K562 (cell line): ENCODE results near the gene KRT222. TPM values are rescaled to one million over a fixed set of nuclear protein-coding genes. Genes with fewer than 3 reads are reported as not detected.

Experiments
- ATAC-seq: fragments of 200-7000 bp; cut with Tn5 transposase; 3 replicates; pipeline ENCODE4 v1.9.1; 2020; ENCODE audit warnings: moderate library complexity
- BruUV-seq: library from RNA; stranded (reverse); fragments of 400-500 nt; replicated peaks from 2 replicates; lab custom pipeline; 2021; lab: Mats Ljungman, UMichigan
- CTCF ChIA-PET: fragments of 300-600 bp; formaldehyde crosslinking; extraction: SDS; loops from one replicate; lab custom pipeline; 2021; ENCODE audit warnings: low intra/inter-chr PET ratio; lab: Yijun Ruan, JAX
- POLR2A ChIA-PET: fragments of 300-600, 350-650 bp; sonication (Branson Sonifier 250); formaldehyde crosslinking; extraction: SDS; loops from one replicate; lab custom pipeline; 2021; ENCODE audit warnings: antibody characterized with exemption, inconsistent platforms; lab: Yijun Ruan, JAX
- DNase-seq, 4 experiments: peaks; one replicate each; pipeline versions ENCODE4 v3.0.0 to v3.0.0-alpha.2; 2011 to 2018; ENCODE audit warnings: low spot score in 3 of 4, mixed read lengths in 3 of 4; ENCODE audit errors: extremely low read depth in 1 of 4
- FAIRE-seq: peaks from 2 replicates; lab custom pipeline; 2011; peaks lifted over from hg19 to GRCh38; lab: Jason Lieb, UNC
- H2AFZ ChIP-seq: 2 replicates; pipeline ENCODE4 v1.6.0; 2011; ENCODE audit warnings: low read depth, low read length, control low read depth, inconsistent platforms
- H3K27ac ChIP-seq: fragments of 200-600 bp; 3 replicates; pipeline ENCODE4 v1.8.0; 2011; ENCODE audit warnings: low read depth, mild to moderate bottlenecking, control low read depth, inconsistent platforms, low read length, moderate library complexity, mixed read lengths; ENCODE audit errors: extremely low read depth
- H3K27me3 ChIP-seq, 2 experiments: fragments of 300-600 bp in 1 of 2; 2 replicates in 1 of 2; 3 replicates in 1 of 2; pipeline versions ENCODE4 v1.6.0 to v1.8.0; 2011; ENCODE audit warnings: inconsistent platforms in 2 of 2, low read length in 2 of 2, mild to moderate bottlenecking in 1 of 2, mixed read lengths in 1 of 2, moderate library complexity in 1 of 2; ENCODE audit not compliant: control insufficient read depth in 2 of 2, insufficient read depth in 2 of 2
- H3K36me3 ChIP-seq: fragments of 300-600 bp; 3 replicates; pipeline ENCODE4 v1.8.0; 2011; ENCODE audit warnings: mild to moderate bottlenecking, low read length, inconsistent platforms; ENCODE audit not compliant: control insufficient read depth, insufficient read depth
- H3K4me1 ChIP-seq, 2 experiments: fragments of 200-600 bp in 1 of 2; replicated peaks in 1 of 2; 2 replicates in 1 of 2; 3 replicates in 1 of 2; pipeline versions ENCODE4 v1.5.1 to v1.8.0; 2011; ENCODE audit warnings: inconsistent platforms in 2 of 2, low read length in 2 of 2, mild to moderate bottlenecking in 1 of 2, mixed read lengths in 1 of 2, moderate library complexity in 1 of 2; ENCODE audit not compliant: control insufficient read depth in 2 of 2, insufficient read depth in 2 of 2
- H3K4me2 ChIP-seq: 2 replicates; pipeline ENCODE4 v1.6.1; 2011; ENCODE audit warnings: low read length, control low read depth, inconsistent platforms, mixed read lengths; ENCODE audit not compliant: insufficient read depth
- H3K4me3 ChIP-seq: fragments of 200-600 bp; sonication (generic), shearing (Covaris generic); 2 replicates; pipeline ENCODE4 v1.5.1; 2016; ENCODE audit warnings: control low read depth, inconsistent platforms
- H3K79me2 ChIP-seq: fragments of 200-600 bp; 3 replicates; pipeline ENCODE4 v1.8.0; 2011; ENCODE audit warnings: low read length, inconsistent platforms; ENCODE audit not compliant: control insufficient read depth, insufficient read depth
- H3K9ac ChIP-seq, 2 experiments: 2 replicates each; pipeline versions ENCODE4 v1.6.0 to v1.6.1; 2011; ENCODE audit warnings: low read depth in 2 of 2, low read length in 2 of 2, control low read depth in 1 of 2, inconsistent platforms in 1 of 2, mild to moderate bottlenecking in 1 of 2, mixed read lengths in 1 of 2; ENCODE audit not compliant: insufficient read depth in 1 of 2
- H3K9me1 ChIP-seq: one replicate; pipeline ENCODE4 v1.6.0; 2011; ENCODE audit warnings: inconsistent platforms, mild to moderate bottlenecking, low read length, moderate library complexity; ENCODE audit not compliant: control insufficient read depth, insufficient read depth
- H3K9me3 ChIP-seq: replicated peaks from 2 replicates; pipeline ENCODE4 v1.5.1; 2011; ENCODE audit warnings: low read depth, low read length, inconsistent platforms; ENCODE audit not compliant: control insufficient read depth, insufficient read depth
- H4K20me1 ChIP-seq: replicated peaks from 2 replicates; pipeline ENCODE4 v1.6.1; 2011; ENCODE audit warnings: low read length, inconsistent platforms, mixed read lengths; ENCODE audit not compliant: control insufficient read depth, insufficient read depth
- ARID2 ChIP-seq: fragments of 450-650 bp; IDR thresholded peaks from 2 replicates; pipeline ENCODE4 v1.6.1; 2017; ENCODE audit warnings: antibody characterized with exemption, mild to moderate bottlenecking
- CAMTA2 ChIP-seq: fragments of 250-450 bp; sonication (Bioruptor Pico); conservative IDR thresholded peaks from 2 replicates; pipeline ENCODE4 v1.5.1; 2022
- CBX2 ChIP-seq: fragments of 200-600 bp; sonication (generic); IDR thresholded peaks from one replicate; pipeline ENCODE4 v1.6.1; 2012; ENCODE audit warnings: mild to moderate bottlenecking, low read length, inconsistent platforms; ENCODE audit not compliant: insufficient read depth, poor library complexity, severe bottlenecking
- CBX8 ChIP-seq: fragments of 200-600 bp; sonication (generic); IDR thresholded peaks from 2 replicates; pipeline ENCODE4 v1.6.1; 2012; ENCODE audit warnings: borderline replicate concordance, mixed run types, low read depth, mild to moderate bottlenecking, moderate library complexity, mixed read lengths, low read length, control low read depth, inconsistent platforms; ENCODE audit not compliant: poor library complexity, severe bottlenecking; ENCODE audit errors: extremely low read depth
- FOXO4 ChIP-seq: fragments of 450-650 bp; formaldehyde crosslinking; IDR thresholded peaks from 2 replicates; pipeline ENCODE4 v1.4.0; 2020; ENCODE audit warnings: mild to moderate bottlenecking, moderate library complexity
- MYBL2 ChIP-seq, 2 experiments: fragments of 450-650 bp in 1 of 2; sonication (generic) in 1 of 2; formaldehyde crosslinking in 1 of 2; IDR thresholded peaks; 2 replicates each; pipeline versions ENCODE4 v1.6.1 to v1.8.1; 2017 to 2022; ENCODE audit warnings: borderline replicate concordance in 1 of 2, inconsistent platforms in 1 of 2, low read depth in 1 of 2, mild to moderate bottlenecking in 1 of 2, missing genetic modification reagents in 1 of 2, moderate library complexity in 1 of 2
- PCBP2 ChIP-seq: fragments of 200-400 bp; formaldehyde crosslinking; IDR thresholded peaks from 2 replicates; pipeline ENCODE4 v1.6.1; 2018; ENCODE audit warnings: low read length, low read depth, mild to moderate bottlenecking, moderate library complexity; ENCODE audit not compliant: poor library complexity, severe bottlenecking
- RAD51 ChIP-seq: fragments of 450-650 bp; IDR thresholded peaks from 2 replicates; pipeline ENCODE4 v1.7.1; 2016; ENCODE audit warnings: low read depth, mild to moderate bottlenecking, borderline replicate concordance
- THAP7 ChIP-seq: fragments of 250-450 bp; sonication (Bioruptor Pico); IDR thresholded peaks from 2 replicates; pipeline ENCODE4 v1.5.0; 2021
- ZBTB2 ChIP-seq: fragments of 450-650 bp; IDR thresholded peaks from 2 replicates; pipeline ENCODE4 v1.6.1; 2016; ENCODE audit warnings: antibody characterized with exemption
- ZNF174 ChIP-seq: fragments of 250-450 bp; sonication (Bioruptor Pico); IDR thresholded peaks from 2 replicates; pipeline ENCODE4 v1.4.0; 2020; ENCODE audit warnings: mild to moderate bottlenecking
- ZNF609 ChIP-seq: sonication (generic); formaldehyde crosslinking; IDR thresholded peaks from 2 replicates; pipeline ENCODE4 v1.8.1; 2023; ENCODE audit warnings: missing genetic modification reagents, mild to moderate bottlenecking, borderline replicate concordance
- WGBS: fragments of 100-300 bp; shearing (Covaris generic); methylation state at CpG from one replicate; pipeline ENCODE4 v1.1.6; 2016; ENCODE audit warnings: low coverage, mixed read lengths; ENCODE audit not compliant: insufficient coverage; ENCODE audit errors: missing lambda C conversion rate; 5-methylcytosine and 5-hydroxymethylcytosine counted together
- in situ Hi-C: fragments of 300-500 bp; cut with MboI; formaldehyde crosslinking; loops from 4 replicates; pipeline ENCODE4 v1.15.0; 2018; ENCODE audit warnings: inconsistent platforms, mixed read lengths
- intact Hi-C: fragments of 100-400 bp; cut with micrococcal nuclease; formaldehyde crosslinking; loops from 2 replicates; pipeline ENCODE4 v1.14.2; 2022
- polyA plus RNA-seq, 8 experiments: library from polyadenylated mRNA; depleted of rRNA in 4 of 8; stranded (reverse) in 5 of 8; unstranded in 3 of 8; fragments of >200 nt; fragmentation: Nextera tagmentation in 2 of 8; fragmentation: Illumina TruSeq in 1 of 8; extraction: Ambion mirVana in 2 of 8; extraction: Trizol in 1 of 8; gene quantifications; 2 replicates each; pipeline versions ENCODE4 v1.2.1 to v1.2.3, GENCODE V29; 2011 to 2014; ENCODE audit warnings: inconsistent platforms in 1 of 8, missing spikeins in 1 of 8
- total RNA-seq, 7 experiments: library from RNA; depleted of rRNA in 6 of 7; stranded (reverse); fragments of >200 nt in 6 of 7; fragmentation: Illumina TruSeq in 2 of 7; extraction: Trizol in 2 of 7; gene quantifications; 2 replicates each; pipeline versions ENCODE4 v1.2.1 to v1.2.3, GENCODE V29; 2011 to 2021; ENCODE audit warnings: low replicate concordance in 1 of 7

The KRT222 gene
- total and polyA plus RNA-seq, 9 of the 15 experiments (the other 6 are each of a cell fraction or from before 2014, with no cell fraction given) = 0.03 to 0.11 (median 0.05) TPM; not detected in 5

- no peak for TF ChIP-seq ZBTB2
Measured at GRCh38 chr17:40680998-40681397, 16.0 kb upstream of the KRT222 start (continued).

GRCh38 chr17:40679523-40679907 is 14.5 kb upstream of the KRT222 start:
- Histone ChIP-seq H3K9ac (no peak overlapping the region), H3K36me3 (no peaks in the 10 kb centered on the region), H3K79me2 (no peaks in the 10 kb centered on the region), H3K27me3 (peaks cover 27 to 35% of the 10 kb centered on the region in 2 experiments), H3K9me3 (no peaks in the 10 kb centered on the region), H3K4me3 (no peak overlapping the region), H3K4me1 (no peaks in the 10 kb centered on the region), H3K27ac (no peak overlapping the region), H3K4me2 (no peak overlapping the region), H3K9me1 (no peaks in the 10 kb centered on the region), H4K20me1 (no peaks in the 10 kb centered on the region), H2AFZ (no peak overlapping the region)
- peak; percentile 32 for FAIRE-seq
- intact Hi-C loops (no loop called here), in situ Hi-C loops (no loop called here)
- no peak for DNase-seq
- BruUV-seq = no TSS peak
- no peak for ATAC-seq
- CTCF ChIA-PET = no interaction called here
- POLR2A ChIA-PET = no interaction called here
- 0% methylated on average over 2 of the region's 2 CpGs for WGBS
- TF ChIP-seq ZNF174 (CRISPR knock-in tag) = no peak
- no peak for TF ChIP-seq FOXO4 (CRISPR knock-in tag)
- no peak for TF ChIP-seq CAMTA2 (CRISPR knock-in tag)
- no peak for TF ChIP-seq ARID2
- no peak for TF ChIP-seq MYBL2 (IDR thresholded peaks at IDR 0.05; ENCODE audit: low read depth)
- TF ChIP-seq MYBL2 (CRISPR knock-in tag; IDR thresholded peaks at IDR 0.05; ENCODE audit: borderline replicate concordance) = no peak
- no peak for TF ChIP-seq ZNF609 (CRISPR knock-in tag)
- no peak for TF ChIP-seq PCBP2
- no peak for TF ChIP-seq CBX8
- no peak for TF ChIP-seq CBX2
- TF ChIP-seq THAP7 (CRISPR knock-in tag) = no peak
- TF ChIP-seq RAD51 = no peak
